Mucosa of stomach (tissue), 1 donor: ENCODE results near the gene POLQ.
"Not testable (repeated sequence)": the region's sequence is repeated elsewhere in the genome, so short reads cannot be mapped to it uniquely, and the experiment has no call there.

ENCODE experiments used
- H3K27me3 ChIP-seq: one replicate; pipeline ENCODE4 v1.7.0; 2013; ENCODE audit warnings: mild to moderate bottlenecking, low read length; ENCODE audit not compliant: control insufficient read depth, insufficient read depth
- H3K36me3 ChIP-seq: one replicate; pipeline ENCODE4 v1.7.0; 2013; ENCODE audit warnings: low read length; ENCODE audit not compliant: control insufficient read depth, insufficient read depth
- H3K4me1 ChIP-seq: one replicate; pipeline ENCODE4 v1.7.0; 2013; ENCODE audit warnings: mild to moderate bottlenecking, low read length; ENCODE audit not compliant: control insufficient read depth, insufficient read depth
- H3K4me3 ChIP-seq: one replicate; pipeline ENCODE4 v1.7.0; 2013; ENCODE audit warnings: low read length
- H3K9ac ChIP-seq: one replicate; pipeline ENCODE4 v1.7.0; 2013; ENCODE audit warnings: mild to moderate bottlenecking, low read length, moderate library complexity
- H3K9me3 ChIP-seq: one replicate; pipeline ENCODE4 v1.7.0; 2013; ENCODE audit warnings: mild to moderate bottlenecking, low read length, moderate library complexity; ENCODE audit not compliant: control insufficient read depth
- donor health status: Pancreatic carcinoma.

Gene POLQ

DNA sequence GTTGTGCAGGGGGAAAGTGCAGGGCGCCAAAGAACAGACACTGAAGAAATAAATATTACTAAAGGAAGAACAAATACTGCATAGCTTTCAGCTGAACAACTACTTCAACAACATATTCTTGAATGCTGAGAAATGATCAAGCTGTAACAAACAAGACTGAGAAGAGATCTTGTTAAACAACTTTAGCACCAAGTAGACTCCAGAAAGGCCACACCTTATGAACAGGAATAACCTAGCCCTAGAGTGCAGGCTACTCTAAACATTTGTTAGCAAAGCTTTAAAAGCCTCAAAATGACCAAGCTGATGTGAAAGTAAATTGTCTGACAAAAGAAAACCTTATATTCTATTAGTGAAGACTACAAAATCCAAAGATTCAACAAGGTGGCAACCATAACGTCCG, 83.2 kb downstream of the POLQ start:
- H3K4me3 ChIP-seq = no peak overlapping the region
- H3K4me1 ChIP-seq = no peaks in the 10 kb centered on the region
- H3K36me3 ChIP-seq = no peaks in the 10 kb centered on the region
- no peak overlapping the region for H3K9ac ChIP-seq
- no peaks in the 10 kb centered on the region for H3K27me3 ChIP-seq
- H3K9me3 ChIP-seq = no peaks in the 10 kb centered on the region

DNA sequence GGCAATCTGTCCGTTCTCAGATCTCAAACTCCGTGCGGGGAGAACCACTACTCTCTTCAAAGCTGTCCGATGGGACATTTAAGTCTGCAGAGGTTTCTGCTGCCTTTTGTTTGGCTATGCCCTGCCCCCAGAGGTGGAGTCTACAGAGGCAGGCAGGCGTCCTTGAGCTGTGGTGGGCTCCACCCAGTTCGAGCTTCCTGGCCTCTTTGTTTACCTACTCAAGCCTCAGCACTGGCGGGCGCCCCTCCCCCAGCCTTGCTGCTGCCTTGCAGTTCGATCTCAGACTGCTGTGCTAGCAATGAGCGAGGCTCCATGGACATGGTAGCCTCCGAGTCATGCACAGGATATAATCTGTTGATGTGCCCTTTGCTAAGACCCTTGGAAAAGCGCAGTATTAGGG, 94.0 kb downstream of the POLQ start:
- not testable (repeated sequence) for H3K9ac ChIP-seq, H3K36me3 ChIP-seq, H3K9me3 ChIP-seq, H3K27me3 ChIP-seq, H3K4me3 ChIP-seq, H3K4me1 ChIP-seq

DNA sequence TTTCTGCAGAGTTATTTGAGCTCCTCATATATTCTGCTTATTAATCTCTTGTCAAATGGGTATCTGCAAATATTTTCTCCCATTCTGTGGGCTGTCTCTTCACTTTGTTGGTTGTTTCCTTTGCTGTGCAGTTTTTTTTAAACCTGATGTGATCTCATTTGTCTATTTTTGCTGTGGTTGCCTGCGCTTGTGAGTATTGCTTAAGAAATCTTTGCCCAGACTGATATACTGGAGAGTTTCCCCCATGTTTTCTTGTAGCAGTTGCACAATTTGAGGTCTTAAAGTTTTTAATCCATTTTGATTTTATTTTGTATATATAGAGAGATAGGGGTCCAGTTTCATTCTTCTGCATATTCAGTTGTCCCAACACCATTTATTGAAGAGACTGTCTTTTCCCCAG, 102.3 kb downstream of the POLQ start:
- Histone ChIP-seq H3K36me3 (no peaks in the 10 kb centered on the region), H3K4me3 (no peak overlapping the region), H3K9me3 (no peaks in the 10 kb centered on the region), H3K27me3 (no peaks in the 10 kb centered on the region), H3K4me1 (no peaks in the 10 kb centered on the region), H3K9ac (no peak overlapping the region)

DNA sequence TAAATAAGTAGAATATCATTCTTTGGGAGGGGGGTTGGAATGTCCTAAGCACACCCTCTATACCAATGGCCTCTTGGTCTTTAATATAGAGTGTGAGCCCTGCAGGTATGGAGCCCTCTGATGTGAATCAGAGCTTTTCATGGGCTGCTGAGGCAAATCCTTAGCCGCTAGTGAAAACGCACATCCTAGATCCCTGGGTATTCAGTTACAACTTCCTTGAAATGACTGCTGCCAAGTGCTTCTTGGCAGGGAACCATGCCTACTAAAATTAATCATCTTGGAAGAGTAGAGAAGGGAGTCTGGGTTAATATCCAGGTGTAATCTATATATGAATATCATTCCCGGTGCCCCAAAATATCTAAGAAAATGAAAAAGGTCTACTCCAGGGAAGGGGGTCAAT, 109.1 kb downstream of the POLQ start:
- Histone ChIP-seq H3K36me3 (no peaks in the 10 kb centered on the region), H3K4me1 (no peaks in the 10 kb centered on the region), H3K9me3 (no peaks in the 10 kb centered on the region), H3K4me3 (no peak overlapping the region), H3K9ac (no peak overlapping the region), H3K27me3 (no peaks in the 10 kb centered on the region)

DNA sequence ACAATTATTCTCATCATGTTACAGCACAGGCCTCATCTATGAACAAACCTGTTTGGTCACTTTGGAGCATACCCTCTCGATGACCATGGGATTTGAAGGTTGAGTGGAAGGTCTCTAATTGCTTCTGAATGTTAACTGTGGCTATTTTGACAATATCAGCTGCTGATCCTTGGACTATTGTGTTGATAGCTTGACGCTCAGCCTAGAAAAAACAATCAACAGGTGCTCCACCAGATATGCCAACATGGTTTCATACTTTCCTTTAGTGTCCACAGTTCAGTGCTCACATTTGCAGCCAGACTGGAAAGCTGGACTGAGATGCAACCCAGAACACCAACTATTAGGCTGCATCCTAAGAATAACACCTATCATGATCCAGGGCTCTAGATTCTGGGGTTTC, 109.7 kb downstream of the POLQ start:
- Histone ChIP-seq H3K9ac (no peak overlapping the region), H3K27me3 (no peaks in the 10 kb centered on the region), H3K4me3 (no peak overlapping the region), H3K36me3 (no peaks in the 10 kb centered on the region), H3K4me1 (no peaks in the 10 kb centered on the region), H3K9me3 (no peaks in the 10 kb centered on the region)

DNA sequence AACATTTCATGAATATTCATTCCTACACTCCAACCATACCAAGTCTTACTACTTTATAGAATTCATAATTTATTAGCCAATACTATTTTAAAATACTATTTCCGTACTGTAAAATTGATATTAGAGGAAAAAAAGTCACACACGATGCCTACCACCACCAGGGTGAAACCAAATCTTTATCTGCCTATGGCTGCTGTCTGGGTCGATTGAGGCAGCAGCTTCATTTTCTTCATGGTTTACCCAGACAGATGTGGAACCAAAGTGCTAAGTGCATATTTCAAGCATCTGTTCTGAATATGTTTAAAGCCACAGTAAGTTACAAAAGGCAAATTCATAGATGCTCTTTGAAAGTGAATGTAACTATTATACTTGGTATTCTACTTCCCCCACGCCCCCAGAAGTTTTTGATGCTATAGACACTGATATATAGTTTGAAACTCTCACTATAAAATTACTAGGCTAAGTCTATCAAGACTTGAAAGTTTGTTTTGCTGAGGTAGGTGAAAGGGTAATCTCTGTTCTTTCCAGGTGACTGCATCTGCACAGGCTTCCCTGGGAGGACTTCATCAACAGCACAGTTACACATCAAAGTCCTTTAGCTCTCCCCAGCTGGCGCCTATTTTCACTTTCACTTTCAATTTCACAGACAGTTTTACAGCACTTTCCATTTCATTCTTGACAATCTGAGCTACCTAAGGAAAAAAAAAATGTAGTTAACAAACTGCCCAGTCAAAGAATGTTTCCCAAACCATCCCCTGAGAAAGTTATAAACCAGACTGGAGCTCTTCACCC, 113.9 kb downstream of the POLQ start:
- H3K36me3 ChIP-seq = no peaks in the 10 kb centered on the region
- H3K9ac ChIP-seq = no peak overlapping the region
- no peak overlapping the region for H3K4me3 ChIP-seq
- no peaks in the 10 kb centered on the region for H3K9me3 ChIP-seq
- no peaks in the 10 kb centered on the region for H3K4me1 ChIP-seq
- no peaks in the 10 kb centered on the region for H3K27me3 ChIP-seq

DNA sequence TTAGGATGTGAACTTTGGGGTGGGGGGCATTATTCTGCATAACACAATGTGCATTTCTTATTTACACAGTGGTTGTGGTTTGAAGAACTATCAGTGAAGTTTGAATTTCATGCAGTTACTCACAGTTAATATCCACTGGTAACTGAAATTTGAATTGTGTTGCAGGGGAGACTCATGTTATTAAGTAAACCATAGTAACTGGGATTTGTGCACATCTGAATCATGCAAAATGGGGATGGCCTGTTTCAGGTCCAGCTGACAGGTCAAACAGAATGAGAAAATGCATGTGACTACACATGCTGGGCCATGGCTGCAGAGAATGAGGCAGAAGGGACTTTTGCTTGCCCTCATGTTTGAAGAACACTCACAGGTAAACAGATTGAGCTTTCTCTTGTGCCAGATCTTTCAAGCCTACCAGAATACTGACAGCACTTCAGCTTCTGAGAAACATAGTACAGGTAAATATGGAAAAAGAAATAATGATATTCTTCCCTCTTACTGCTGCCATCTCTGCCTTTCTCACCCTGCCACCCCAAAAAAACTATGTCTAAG, 115.0 kb downstream of the POLQ start:
- Histone ChIP-seq H3K4me3 (no peak overlapping the region), H3K36me3 (no peaks in the 10 kb centered on the region), H3K27me3 (no peaks in the 10 kb centered on the region), H3K9me3 (no peaks in the 10 kb centered on the region), H3K4me1 (no peaks in the 10 kb centered on the region), H3K9ac (no peak overlapping the region)

DNA sequence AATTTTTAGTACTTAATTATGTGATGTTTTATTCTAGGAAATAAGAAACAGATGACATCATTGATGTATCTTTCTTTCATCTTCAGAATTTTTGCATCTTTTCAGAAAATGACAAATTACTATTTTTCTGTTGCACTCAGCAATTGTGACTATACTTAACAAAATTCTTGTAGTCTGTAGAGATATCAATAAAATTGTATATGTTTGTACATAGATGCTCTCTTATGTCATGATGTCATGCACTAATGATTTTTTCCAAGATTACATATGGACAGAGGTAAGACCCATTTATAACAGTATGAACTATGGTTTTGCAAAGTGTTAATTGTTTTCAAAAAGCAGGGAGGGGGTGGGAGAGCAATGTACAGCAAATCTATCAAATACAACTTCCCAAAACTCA, 121.2 kb downstream of the POLQ start:
- Histone ChIP-seq H3K4me1 (no peaks in the 10 kb centered on the region), H3K27me3 (no peaks in the 10 kb centered on the region), H3K9ac (no peak overlapping the region), H3K36me3 (no peaks in the 10 kb centered on the region), H3K4me3 (no peak overlapping the region), H3K9me3 (no peaks in the 10 kb centered on the region)

DNA sequence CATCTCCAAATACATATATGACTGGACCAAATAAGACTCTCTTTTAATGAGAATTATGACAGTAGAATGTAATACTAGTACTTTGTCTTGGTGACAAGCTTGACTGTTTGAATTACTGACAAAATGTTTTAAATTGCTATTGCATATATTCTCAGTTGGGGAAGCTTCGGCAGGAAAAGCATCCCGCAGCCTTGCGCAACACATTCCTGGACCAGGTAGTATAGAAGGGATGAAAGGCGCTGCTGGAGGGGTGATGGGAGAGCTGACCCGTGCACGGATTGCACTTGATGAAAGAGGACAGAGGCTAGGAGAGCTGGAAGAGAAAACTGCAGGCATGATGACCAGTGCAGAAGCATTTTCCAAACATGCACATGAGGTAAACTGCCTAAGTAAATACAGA, 127.6 kb downstream of the POLQ start:
- H3K36me3 ChIP-seq = no peaks in the 10 kb centered on the region
- H3K4me1 ChIP-seq = no peaks in the 10 kb centered on the region
- no peaks in the 10 kb centered on the region for H3K9me3 ChIP-seq
- no peak overlapping the region for H3K9ac ChIP-seq
- no peak overlapping the region for H3K4me3 ChIP-seq
- H3K27me3 ChIP-seq = no peaks in the 10 kb centered on the region

DNA sequence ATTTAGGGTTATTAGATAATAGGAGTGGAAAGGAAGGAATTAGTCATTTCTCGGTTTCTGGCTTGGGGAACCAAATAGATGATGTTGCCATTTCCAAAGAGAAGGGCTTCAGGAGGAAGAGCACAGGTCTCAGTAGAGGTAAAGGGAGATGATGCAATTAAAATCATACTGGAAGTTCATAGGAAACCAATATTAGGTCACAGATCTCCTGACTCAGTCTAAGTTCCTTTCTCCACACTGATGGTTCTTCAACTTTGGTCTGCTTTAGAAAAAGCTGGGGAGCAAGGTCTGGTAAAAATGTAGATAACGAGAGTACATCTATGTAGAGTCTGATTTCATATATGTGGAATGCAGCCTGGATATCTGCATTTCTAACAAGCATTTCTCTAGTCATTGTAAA, 130.9 kb downstream of the POLQ start:
- H3K36me3 ChIP-seq = no peaks in the 10 kb centered on the region
- H3K27me3 ChIP-seq = no peaks in the 10 kb centered on the region
- no peaks in the 10 kb centered on the region for H3K9me3 ChIP-seq
- H3K4me1 ChIP-seq = no peaks in the 10 kb centered on the region
- H3K4me3 ChIP-seq = no peak overlapping the region
- no peak overlapping the region for H3K9ac ChIP-seq

DNA sequence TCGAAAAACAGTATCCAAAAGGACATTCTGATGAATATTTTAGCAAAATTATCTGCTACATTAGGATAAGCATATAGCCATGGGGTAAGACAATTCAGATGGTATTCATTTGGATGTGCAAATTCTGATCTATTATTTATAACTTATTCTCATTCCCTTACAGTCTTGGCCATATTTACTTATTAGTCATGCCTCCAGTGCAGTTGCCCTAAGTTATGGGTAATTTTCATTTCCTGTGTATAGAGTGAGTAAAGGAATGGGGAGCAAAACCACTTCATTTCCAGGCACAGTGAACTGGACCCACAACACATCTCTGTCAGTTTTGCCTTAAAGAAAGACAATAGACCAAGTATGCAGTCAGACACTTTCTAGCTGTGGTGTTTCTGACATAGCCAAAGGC, 134.3 kb downstream of the POLQ start:
- Histone ChIP-seq H3K4me1 (no peaks in the 10 kb centered on the region), H3K4me3 (no peak overlapping the region), H3K9me3 (no peaks in the 10 kb centered on the region), H3K27me3 (no peaks in the 10 kb centered on the region), H3K36me3 (no peaks in the 10 kb centered on the region), H3K9ac (no peak overlapping the region)

DNA sequence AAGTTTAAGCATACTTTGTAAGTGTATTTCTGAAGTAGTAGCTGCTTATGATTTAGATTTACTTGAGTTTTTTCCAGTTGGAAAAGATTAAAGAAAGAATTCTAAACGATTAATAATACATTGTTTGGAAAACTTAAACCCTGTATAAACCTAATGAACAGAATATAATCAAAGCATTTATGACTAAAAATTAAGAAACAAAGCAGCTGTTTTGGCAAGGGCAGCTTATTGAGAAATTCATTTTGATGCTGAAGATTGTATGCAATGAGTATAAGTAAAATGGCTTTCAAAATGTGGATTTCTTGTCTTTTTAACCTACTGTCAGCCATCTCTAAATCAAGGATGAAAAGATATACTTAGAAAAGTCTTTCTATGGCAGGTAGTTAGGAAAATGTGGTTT, 140.2 kb downstream of the POLQ start:
- Histone ChIP-seq H3K27me3 (no peaks in the 10 kb centered on the region), H3K4me3 (no peak overlapping the region), H3K9me3 (no peaks in the 10 kb centered on the region), H3K36me3 (no peaks in the 10 kb centered on the region), H3K9ac (no peak overlapping the region), H3K4me1 (no peaks in the 10 kb centered on the region)

DNA sequence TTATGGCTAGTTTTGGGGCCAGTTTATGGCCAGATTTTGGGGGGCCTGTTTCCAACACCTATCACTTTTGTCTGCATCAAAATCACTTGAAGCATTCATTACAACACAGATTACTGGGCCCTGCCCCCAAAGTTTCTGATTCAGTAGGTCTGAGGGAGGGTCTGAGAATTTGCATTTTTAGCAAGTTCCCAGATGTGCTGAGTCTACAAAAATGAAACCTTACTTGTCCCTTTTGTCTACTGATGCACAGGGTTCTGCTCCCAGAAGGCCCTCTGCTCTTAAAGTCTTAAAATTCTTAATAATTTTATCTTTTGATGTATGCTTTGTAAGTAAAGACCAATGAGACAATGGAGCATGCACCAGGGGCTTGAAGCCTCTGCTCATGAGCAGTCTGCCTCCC, 146.0 kb downstream of the POLQ start:
- Histone ChIP-seq H3K27me3 (no peaks in the 10 kb centered on the region), H3K4me1 (no peaks in the 10 kb centered on the region), H3K4me3 (no peak overlapping the region), H3K9me3 (no peaks in the 10 kb centered on the region), H3K9ac (no peak overlapping the region), H3K36me3 (no peaks in the 10 kb centered on the region)
